ENCODE results near the gene CASZ1.

CASZ1 gene

GRCh38 chr1:10820422-10820821, 24.0 kb upstream of the CASZ1 start:
- DNase-seq, result no peak

GRCh38 chr1:10819198-10819901, 22.9 kb upstream of the CASZ1 start:
- DNase-seq, result peak; percentile 84

- DNase-seq, result no peak
Observed at GRCh38 chr1:10818262-10819197, 22.1 kb upstream of the CASZ1 start.

- no peak for DNase-seq
Observed at GRCh38 chr1:10816743-10817369, 20.4 kb upstream of the CASZ1 start.

- DNase-seq, result no peak
Observed at GRCh38 chr1:10816233-10816632, 19.8 kb upstream of the CASZ1 start.

GRCh38 chr1:10815858-10816195, 19.4 kb upstream of the CASZ1 start:
- no peak for DNase-seq

GRCh38 chr1:10814976-10815857, 18.8 kb upstream of the CASZ1 start:
- no peak for DNase-seq

GRCh38 chr1:10814312-10814711, 17.9 kb upstream of the CASZ1 start:
- DNase-seq, result peak; percentile 71

- DNase-seq, result peak; percentile 95
Observed at GRCh38 chr1:10813799-10814198, 17.4 kb upstream of the CASZ1 start.

- DNase-seq, result no peak
Observed at GRCh38 chr1:10812387-10812915, 16.0 kb upstream of the CASZ1 start.

- no peak for DNase-seq
Observed at GRCh38 chr1:10808441-10808840, 12.0 kb upstream of the CASZ1 start.

- no peak for DNase-seq
Observed at GRCh38 chr1:10806966-10807365, 10.5 kb upstream of the CASZ1 start.

- DNase-seq, result no peak
Observed at GRCh38 chr1:10803971-10804820, 7.8 kb upstream of the CASZ1 start.

GRCh38 chr1:10802944-10803715, 6.7 kb upstream of the CASZ1 start:
- no peak for DNase-seq

GRCh38 chr1:10800778-10801177, 4.3 kb upstream of the CASZ1 start:
- no peak for DNase-seq

- DNase-seq, result no peak
Observed at GRCh38 chr1:10799726-10800125, 3.3 kb upstream of the CASZ1 start.

- DNase-seq, result peak; percentile 62
Observed at GRCh38 chr1:10795276-10796021, 997 bp downstream of the CASZ1 start.

- peak; percentile 75 for DNase-seq
Observed at GRCh38 chr1:10794724-10795275, 1.6 kb downstream of the CASZ1 start.

GRCh38 chr1:10793129-10793651, 3.3 kb downstream of the CASZ1 start:
- DNase-seq, result peak; percentile 82
